ENCODE results near the gene ZMYM4. TPM values are rescaled to one million over a fixed set of nuclear protein-coding genes. Genes with fewer than 3 reads are reported as not detected.
A peak's percentile ranks its signal among the peaks of the same experiment; 100 is the strongest.

ZMYM4 gene
- total and polyA plus RNA-seq, 10 of the 15 experiments (the other 5 are each of a cell fraction or from before 2014, with no cell fraction given) = 8.0 to 37.0 (median 28.1) TPM

DNA sequence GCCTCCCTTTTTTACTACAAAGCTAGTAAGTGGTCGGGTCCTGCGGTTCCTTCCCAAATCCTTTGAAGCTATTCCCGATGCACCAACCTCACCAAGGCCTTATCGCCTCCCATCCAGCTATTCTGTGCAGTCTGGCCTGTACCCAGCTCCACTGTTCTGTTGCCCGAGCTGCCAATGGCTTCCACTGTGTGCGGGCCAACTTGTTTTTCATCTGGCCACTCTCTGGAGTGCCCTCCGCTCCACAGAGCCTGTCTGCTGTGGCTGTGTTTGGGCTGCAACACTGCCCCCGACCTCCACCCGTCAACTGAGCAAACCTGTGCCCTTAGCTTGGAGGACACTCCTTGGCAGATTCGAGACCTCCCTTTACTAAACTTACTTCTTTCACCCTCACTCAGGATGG is 163.7 kb downstream of the ZMYM4 start (continued):
- TF ChIP-seq, protein P1, sequence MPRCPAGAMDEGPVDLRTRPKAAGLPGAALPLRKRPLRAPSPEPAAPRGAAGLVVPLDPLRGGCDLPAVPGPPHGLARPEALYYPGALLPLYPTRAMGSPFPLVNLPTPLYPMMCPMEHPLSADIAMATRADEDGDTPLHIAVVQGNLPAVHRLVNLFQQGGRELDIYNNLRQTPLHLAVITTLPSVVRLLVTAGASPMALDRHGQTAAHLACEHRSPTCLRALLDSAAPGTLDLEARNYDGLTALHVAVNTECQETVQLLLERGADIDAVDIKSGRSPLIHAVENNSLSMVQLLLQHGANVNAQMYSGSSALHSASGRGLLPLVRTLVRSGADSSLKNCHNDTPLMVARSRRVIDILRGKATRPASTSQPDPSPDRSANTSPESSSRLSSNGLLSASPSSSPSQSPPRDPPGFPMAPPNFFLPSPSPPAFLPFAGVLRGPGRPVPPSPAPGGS (IDR thresholded peaks at IDR 0.05; ENCODE audit: borderline replicate concordance, insufficient read depth, low read depth, low read length, poor library complexity, severe bottlenecking) = no peak
- no peak for TF ChIP-seq EED (IDR thresholded peaks at IDR 0.05; ENCODE audit: low read depth)
- TF ChIP-seq, protein P2, sequence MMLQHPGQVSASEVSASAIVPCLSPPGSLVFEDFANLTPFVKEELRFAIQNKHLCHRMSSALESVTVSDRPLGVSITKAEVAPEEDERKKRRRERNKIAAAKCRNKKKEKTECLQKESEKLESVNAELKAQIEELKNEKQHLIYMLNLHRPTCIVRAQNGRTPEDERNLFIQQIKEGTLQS (IDR thresholded peaks at IDR 0.05; ENCODE audit: borderline replicate concordance, extremely low read depth, low read depth, low read length) = no peak
- TF ChIP-seq HDAC6 (IDR thresholded peaks at IDR 0.05; ENCODE audit: unreplicated experiment) = no peak
- no peak for TF ChIP-seq CBFB (IDR thresholded peaks at IDR 0.05; ENCODE audit: low read depth)
- TF ChIP-seq, protein P3, sequence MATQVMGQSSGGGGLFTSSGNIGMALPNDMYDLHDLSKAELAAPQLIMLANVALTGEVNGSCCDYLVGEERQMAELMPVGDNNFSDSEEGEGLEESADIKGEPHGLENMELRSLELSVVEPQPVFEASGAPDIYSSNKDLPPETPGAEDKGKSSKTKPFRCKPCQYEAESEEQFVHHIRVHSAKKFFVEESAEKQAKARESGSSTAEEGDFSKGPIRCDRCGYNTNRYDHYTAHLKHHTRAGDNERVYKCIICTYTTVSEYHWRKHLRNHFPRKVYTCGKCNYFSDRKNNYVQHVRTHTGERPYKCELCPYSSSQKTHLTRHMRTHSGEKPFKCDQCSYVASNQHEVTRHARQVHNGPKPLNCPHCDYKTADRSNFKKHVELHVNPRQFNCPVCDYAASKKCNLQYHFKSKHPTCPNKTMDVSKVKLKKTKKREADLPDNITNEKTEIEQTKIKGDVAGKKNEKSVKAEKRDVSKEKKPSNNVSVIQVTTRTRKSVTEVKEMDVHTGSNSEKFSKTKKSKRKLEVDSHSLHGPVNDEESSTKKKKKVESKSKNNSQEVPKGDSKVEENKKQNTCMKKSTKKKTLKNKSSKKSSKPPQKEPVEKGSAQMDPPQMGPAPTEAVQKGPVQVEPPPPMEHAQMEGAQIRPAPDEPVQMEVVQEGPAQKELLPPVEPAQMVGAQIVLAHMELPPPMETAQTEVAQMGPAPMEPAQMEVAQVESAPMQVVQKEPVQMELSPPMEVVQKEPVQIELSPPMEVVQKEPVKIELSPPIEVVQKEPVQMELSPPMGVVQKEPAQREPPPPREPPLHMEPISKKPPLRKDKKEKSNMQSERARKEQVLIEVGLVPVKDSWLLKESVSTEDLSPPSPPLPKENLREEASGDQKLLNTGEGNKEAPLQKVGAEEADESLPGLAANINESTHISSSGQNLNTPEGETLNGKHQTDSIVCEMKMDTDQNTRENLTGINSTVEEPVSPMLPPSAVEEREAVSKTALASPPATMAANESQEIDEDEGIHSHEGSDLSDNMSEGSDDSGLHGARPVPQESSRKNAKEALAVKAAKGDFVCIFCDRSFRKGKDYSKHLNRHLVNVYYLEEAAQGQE (IDR thresholded peaks at IDR 0.05; ENCODE audit: low read depth, low read length) = no peak

DNA sequence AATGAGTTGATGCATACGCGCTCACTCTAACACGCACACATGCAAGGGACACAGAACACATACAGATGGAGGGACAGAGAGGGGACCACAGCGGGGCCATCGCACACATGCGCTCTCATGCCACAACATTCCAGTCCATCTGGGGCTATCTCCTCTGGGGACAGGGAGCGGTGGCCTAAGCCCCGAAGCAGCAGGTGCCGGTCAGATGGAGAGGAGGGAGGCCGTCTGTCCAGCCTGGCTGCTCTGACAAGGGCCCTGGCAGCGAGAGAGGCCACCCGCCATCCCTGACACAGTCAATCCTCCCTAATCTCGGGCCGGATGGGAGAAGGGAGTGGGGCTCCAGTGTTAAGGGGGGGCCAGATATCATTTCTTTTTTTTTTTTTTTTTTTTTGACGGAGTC is 165.2 kb downstream of the ZMYM4 start:
- Histone ChIP-seq H3K27ac (ENCODE audit: control insufficient read depth, insufficient read depth) (no peak overlapping the region), H3K4me2 (ENCODE audit: control insufficient read depth, insufficient read depth) (no peak overlapping the region), H2AFZ (ENCODE audit: control insufficient read depth, low read depth, low read length) (no peak overlapping the region), H3K79me2 (ENCODE audit: control insufficient read depth, insufficient read depth, low read length) (no peaks in the 10 kb centered on the region), H4K20me1 (ENCODE audit: control insufficient read depth, insufficient read depth) (no peaks in the 10 kb centered on the region; the same call in 1 of the 2 replicates), H3K36me3 (ENCODE audit: control insufficient read depth in 2 of 2, insufficient read depth in 2 of 2, low read length in 1 of 2) (peaks cover 4 to 12% of the 10 kb centered on the region in 2 experiments; a peak in 3 of 4 replicates), H3K9me3 (replicated peaks; ENCODE audit: control insufficient read depth, insufficient read depth, low read length) (no peaks in the 10 kb centered on the region), H3K9ac (ENCODE audit: control insufficient read depth, insufficient read depth, low read length) (no peak overlapping the region), H3K4me1 (ENCODE audit: control insufficient read depth, insufficient read depth, low read length) (no peaks in the 10 kb centered on the region), H3K4me3 (no peak overlapping the region), H3K27me3 (replicated peaks in 1 of 2; ENCODE audit: control insufficient read depth in 2 of 2, insufficient read depth in 2 of 2, low read length in 1 of 2) (no peaks in the 10 kb centered on the region)
- in situ Hi-C loops (cut with MboI) (no loop called here), intact Hi-C loops (cut with micrococcal nuclease; ENCODE audit: unreplicated experiment) (no loop called here)
- TSS peak; percentile 52 for BruUV-seq (replicated peaks)
- DNase-seq (ENCODE audit: low read depth, low spot score) (no peak), ATAC-seq (no peak), FAIRE-seq (no peak)
- CTCF ChIA-PET = no interaction called here
- WGBS (ENCODE audit: insufficient coverage, insufficient replicate concordance, low lambda C conversion rate, missing lambda C conversion rate) = 98% methylated on average over 14 of the region's 15 CpGs
- POLR2A ChIA-PET = no interaction called here
- RAD21 ChIA-PET (ENCODE audit: unreplicated experiment) = no interaction called here
- SMC1A ChIA-PET (ENCODE audit: uncharacterized antibody, unreplicated experiment) = no interaction called here
- TF ChIP-seq CHD2 (IDR thresholded peaks at IDR 0.05; ENCODE audit: borderline replicate concordance, low read depth, low read length) (no peak), ESRRA (IDR thresholded peaks at IDR 0.05; ENCODE audit: low read length) (no peak), SIN3A (IDR thresholded peaks at IDR 0.05; ENCODE audit: low read depth, low read length) (no peak), EED (IDR thresholded peaks at IDR 0.05; ENCODE audit: low read depth) (no peak), LARP7 (IDR thresholded peaks at IDR 0.05) (no peak), ZNF274 (IDR thresholded peaks at IDR 0.05; ENCODE audit: insufficient read depth, insufficient read length) (no peak), BHLHE40 (IDR thresholded peaks at IDR 0.05; ENCODE audit: borderline replicate concordance in 1 of 2, low read depth in 2 of 2, low read length in 1 of 2) (no peak)
- TF ChIP-seq, protein P1 (IDR thresholded peaks at IDR 0.05; ENCODE audit: borderline replicate concordance, insufficient read depth, low read depth, low read length, poor library complexity, severe bottlenecking) = no peak
- TF ChIP-seq, protein P4, sequence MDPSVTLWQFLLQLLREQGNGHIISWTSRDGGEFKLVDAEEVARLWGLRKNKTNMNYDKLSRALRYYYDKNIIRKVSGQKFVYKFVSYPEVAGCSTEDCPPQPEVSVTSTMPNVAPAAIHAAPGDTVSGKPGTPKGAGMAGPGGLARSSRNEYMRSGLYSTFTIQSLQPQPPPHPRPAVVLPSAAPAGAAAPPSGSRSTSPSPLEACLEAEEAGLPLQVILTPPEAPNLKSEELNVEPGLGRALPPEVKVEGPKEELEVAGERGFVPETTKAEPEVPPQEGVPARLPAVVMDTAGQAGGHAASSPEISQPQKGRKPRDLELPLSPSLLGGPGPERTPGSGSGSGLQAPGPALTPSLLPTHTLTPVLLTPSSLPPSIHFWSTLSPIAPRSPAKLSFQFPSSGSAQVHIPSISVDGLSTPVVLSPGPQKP (IDR thresholded peaks at IDR 0.05; ENCODE audit: low read depth, low read length) = no peak

Data from GM12878 (cell line).